Upper lobe of left lung (tissue), 6 donors: Measurements from ENCODE around the gene ENGASE. TPM values are rescaled to one million over a fixed set of nuclear protein-coding genes. Genes with fewer than 3 reads are reported as not detected.

Source experiments
- ATAC-seq, 2 donors: fragments of 200-7000 bp; cut with Tn5 transposase; one replicate each; pipeline ENCODE4 v1.9.1; 2022; ENCODE audit warnings: mild to moderate bottlenecking in 2 of 2, moderate library complexity in 2 of 2; ENCODE audit not compliant: low FRiP score in 2 of 2
- DNase-seq, 2 donors: peaks; one replicate each; pipeline ENCODE4 v3.0.0-alpha.2; 2019 to 2020
- H3K27ac ChIP-seq, 4 donors: fragments of 200-600 bp; sonication (generic); one replicate each; pipeline ENCODE4 v1.5.1; 2016 to 2019
- H3K27me3 ChIP-seq, 4 donors: fragments of 200-600 bp; sonication (generic); one replicate each; pipeline ENCODE4 v1.5.1; 2017 to 2019
- H3K36me3 ChIP-seq, 4 donors: fragments of 200-600 bp; sonication (generic); one replicate each; pipeline ENCODE4 v1.5.1; 2016 to 2019
- H3K4me1 ChIP-seq, 4 donors: fragments of 200-600 bp; sonication (generic); one replicate each; pipeline ENCODE4 v1.5.1; 2018 to 2019
- H3K4me3 ChIP-seq, 4 donors: fragments of 200-600 bp; sonication (generic); one replicate each; pipeline ENCODE4 v1.5.1; 2017 to 2019; ENCODE audit warnings: mild to moderate bottlenecking in 2 of 4, moderate library complexity in 1 of 4
- H3K9me3 ChIP-seq, 4 donors: fragments of 200-600 bp; sonication (generic); one replicate each; pipeline ENCODE4 v1.5.1; 2018 to 2019
- EP300 ChIP-seq, 4 donors: sonication (generic); formaldehyde crosslinking; IDR thresholded peaks; one replicate each; pipeline ENCODE4 v1.5.1; 2017; ENCODE audit warnings: antibody characterized with exemption in 4 of 4, control low read depth in 2 of 4
- POLR2A ChIP-seq, 4 donors: fragments of 450-650 bp; IDR thresholded peaks; one replicate each; pipeline ENCODE4 v1.5.1; 2016 to 2017; ENCODE audit warnings: antibody characterized with exemption in 4 of 4, mild to moderate bottlenecking in 2 of 4
- POLR2AphosphoS5 ChIP-seq, 2 donors: sonication (generic); formaldehyde crosslinking; IDR thresholded peaks; one replicate each; pipeline ENCODE4 v1.5.1; 2017; ENCODE audit warnings: antibody characterized with exemption in 2 of 2
- WGBS, 2 donors: methylation state at CpG; one replicate each; pipeline ENCODE4 v1.1.5; 2017 to 2018; 5-methylcytosine and 5-hydroxymethylcytosine counted together
- total RNA-seq, 6 donors: library from RNA; depleted of rRNA in 4 of 6; stranded (reverse); fragments of >200 nt in 4 of 6; gene quantifications; one replicate each; pipeline versions ENCODE4 v1.1.0 to v1.2.1, GENCODE V29; 2016 to 2021
- TF ChIP-seq, protein P1 (sequence below), 6 experiments: fragments of 450-650 bp in 4 of 6; fragments of 200-600 bp in 2 of 6; sonication (generic) in 2 of 6; IDR thresholded peaks; one replicate each; pipeline ENCODE4 v1.5.1; 2016 to 2019; ENCODE audit warnings: antibody characterized with exemption in 6 of 6
- donor health status: DM: no; HTN: no; CAD: no; lungs with moderate emphysema.
- donor health status: DM: no; HTN: yes; CAD: no; lungs with severe emphysema.

Gene ENGASE
- total RNA-seq, 6 donors from 2014 or later, result 17.2 to 320 (median 55.9) TPM

GRCh38 chr17:79109584-79109983, 35.0 kb downstream of the ENGASE start:
- ATAC-seq, result no peak
- Histone ChIP-seq H3K27me3 (no peaks in the 10 kb centered on the region), H3K27ac (no peak overlapping the region), H3K36me3 (no peaks in the 10 kb centered on the region), H3K4me1 (peaks cover 0 to 7% (median 6%) of the 10 kb centered on the region in 4 donors), H3K9me3 (no peaks in the 10 kb centered on the region), H3K4me3 (no peak overlapping the region)
- DNase-seq, result no peak
- 44 to 50% methylated on average over 9 to 10 of the region's 10 CpGs for WGBS, 2 donors
- TF ChIP-seq EP300 (IDR thresholded peaks at IDR 0.05) (no peak), POLR2AphosphoS5 (IDR thresholded peaks at IDR 0.05) (no peak), POLR2A (IDR thresholded peaks at IDR 0.05) (no peak)
- TF ChIP-seq, protein P1, sequence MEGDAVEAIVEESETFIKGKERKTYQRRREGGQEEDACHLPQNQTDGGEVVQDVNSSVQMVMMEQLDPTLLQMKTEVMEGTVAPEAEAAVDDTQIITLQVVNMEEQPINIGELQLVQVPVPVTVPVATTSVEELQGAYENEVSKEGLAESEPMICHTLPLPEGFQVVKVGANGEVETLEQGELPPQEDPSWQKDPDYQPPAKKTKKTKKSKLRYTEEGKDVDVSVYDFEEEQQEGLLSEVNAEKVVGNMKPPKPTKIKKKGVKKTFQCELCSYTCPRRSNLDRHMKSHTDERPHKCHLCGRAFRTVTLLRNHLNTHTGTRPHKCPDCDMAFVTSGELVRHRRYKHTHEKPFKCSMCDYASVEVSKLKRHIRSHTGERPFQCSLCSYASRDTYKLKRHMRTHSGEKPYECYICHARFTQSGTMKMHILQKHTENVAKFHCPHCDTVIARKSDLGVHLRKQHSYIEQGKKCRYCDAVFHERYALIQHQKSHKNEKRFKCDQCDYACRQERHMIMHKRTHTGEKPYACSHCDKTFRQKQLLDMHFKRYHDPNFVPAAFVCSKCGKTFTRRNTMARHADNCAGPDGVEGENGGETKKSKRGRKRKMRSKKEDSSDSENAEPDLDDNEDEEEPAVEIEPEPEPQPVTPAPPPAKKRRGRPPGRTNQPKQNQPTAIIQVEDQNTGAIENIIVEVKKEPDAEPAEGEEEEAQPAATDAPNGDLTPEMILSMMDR (IDR thresholded peaks at IDR 0.05), result no peak

GRCh38 chr17:79111097-79111496, 36.5 kb downstream of the ENGASE start:
- no peaks in the 10 kb centered on the region for H3K27me3 ChIP-seq
- H3K9me3 ChIP-seq, result no peaks in the 10 kb centered on the region
- no peaks in the 10 kb centered on the region for H3K36me3 ChIP-seq
- DNase-seq (peak in 1 of 2 donors; percentile 29), ATAC-seq (no peak)
- peaks cover 7 to 20% (median 15%) of the 10 kb centered on the region in 4 donors for H3K4me1 ChIP-seq
- WGBS, 2 donors, result 87 to 96% methylated on average over 11 to 12 of the region's 12 CpGs
- no peak overlapping the region for H3K4me3 ChIP-seq
- no peak overlapping the region for H3K27ac ChIP-seq
- TF ChIP-seq, protein P1 (IDR thresholded peaks at IDR 0.05), result no peak
- TF ChIP-seq POLR2A (IDR thresholded peaks at IDR 0.05) (no peak), POLR2AphosphoS5 (IDR thresholded peaks at IDR 0.05) (no peak), EP300 (IDR thresholded peaks at IDR 0.05) (no peak)

DNA sequence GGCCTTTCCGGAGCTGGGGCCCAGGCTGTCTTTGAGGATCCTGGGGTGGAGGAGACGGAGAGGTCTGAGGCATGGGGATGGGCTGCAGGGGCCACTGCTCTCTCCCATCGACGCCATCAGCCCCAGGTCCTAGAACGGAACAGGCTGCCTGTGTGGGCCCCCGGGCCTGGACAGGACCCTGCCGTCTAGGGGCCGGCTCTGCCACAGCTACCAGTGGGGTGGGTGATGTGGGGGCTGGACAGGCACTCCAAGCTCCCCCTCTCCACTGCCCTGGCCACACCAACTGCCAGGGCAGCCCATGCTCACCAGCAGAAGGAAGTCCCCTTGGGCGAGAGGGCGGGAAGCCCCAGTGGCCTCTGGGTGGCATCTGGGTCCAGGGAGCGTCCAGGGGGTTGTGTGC, 37.8 kb downstream of the ENGASE start:
- 78 to 92% methylated on average over 7 to 8 of the region's 11 CpGs for WGBS, 2 donors
- H3K27me3 ChIP-seq, result no peaks in the 10 kb centered on the region

DNA sequence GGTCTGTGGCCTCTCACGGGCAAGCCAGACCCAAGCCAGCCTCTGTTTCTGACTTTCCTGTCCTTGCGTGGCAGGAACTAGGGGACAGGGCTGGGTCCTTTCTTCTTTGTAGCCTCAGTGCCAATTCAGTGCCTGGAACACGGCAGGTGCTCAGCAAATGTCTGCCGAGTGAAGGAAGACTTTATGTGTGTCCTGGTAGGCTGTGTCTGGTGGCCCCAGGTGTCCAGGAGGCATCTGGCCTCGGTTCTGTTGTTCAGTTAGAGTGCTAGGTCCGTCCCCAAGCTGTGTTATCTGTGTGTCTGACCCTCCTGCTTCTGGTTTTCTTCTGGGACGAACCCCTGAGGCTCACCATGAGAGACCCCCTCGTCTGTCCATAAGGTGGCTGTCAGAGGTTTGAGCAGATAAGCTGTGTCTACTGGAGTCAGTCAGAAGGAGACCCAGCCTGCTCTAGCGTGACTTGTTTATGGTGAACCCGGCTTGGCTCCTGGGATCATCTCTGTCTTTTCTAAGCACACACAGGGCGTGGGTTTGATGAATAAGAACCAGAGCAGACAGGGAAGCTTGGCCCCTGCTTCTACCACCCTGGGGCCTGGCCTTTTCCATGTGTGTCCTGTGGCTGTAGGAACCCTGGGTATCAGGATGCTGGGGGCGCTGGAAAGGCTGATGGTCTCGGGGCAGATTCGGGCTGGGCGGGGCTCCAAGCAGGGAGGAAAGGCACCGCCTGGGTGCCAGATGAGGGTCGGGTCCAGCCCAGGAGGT, 39.3 kb downstream of the ENGASE start:
- no peak for DNase-seq
- no peak for ATAC-seq
- WGBS, 2 donors, result 58 to 67% methylated on average over 1 to 17 of the region's 17 CpGs
- peak overlapping the region in 1 of 4 donors; percentile 7 for H3K27ac ChIP-seq
- TF ChIP-seq POLR2A (IDR thresholded peaks at IDR 0.05), result no peak
- H3K9me3 ChIP-seq, result no peaks in the 10 kb centered on the region
- no peaks in the 10 kb centered on the region for H3K36me3 ChIP-seq
- no peaks in the 10 kb centered on the region for H3K27me3 ChIP-seq
- H3K4me3 ChIP-seq, result peak overlapping the region in 1 of 4 donors; percentile 6
- peaks cover 7 to 20% (median 15%) of the 10 kb centered on the region in 4 donors for H3K4me1 ChIP-seq

More for the DNA sequence above, 37.8 kb downstream of the ENGASE start:
- Histone ChIP-seq H3K27ac (no peak overlapping the region), H3K4me1 (peaks cover 7 to 20% (median 15%) of the 10 kb centered on the region in 4 donors), H3K36me3 (no peaks in the 10 kb centered on the region), H3K9me3 (no peaks in the 10 kb centered on the region), H3K4me3 (no peak overlapping the region)
- DNase-seq (peak in 1 of 2 donors; percentile 70), ATAC-seq (no peak)
- no peak for TF ChIP-seq EP300 (IDR thresholded peaks at IDR 0.05)

DNA sequence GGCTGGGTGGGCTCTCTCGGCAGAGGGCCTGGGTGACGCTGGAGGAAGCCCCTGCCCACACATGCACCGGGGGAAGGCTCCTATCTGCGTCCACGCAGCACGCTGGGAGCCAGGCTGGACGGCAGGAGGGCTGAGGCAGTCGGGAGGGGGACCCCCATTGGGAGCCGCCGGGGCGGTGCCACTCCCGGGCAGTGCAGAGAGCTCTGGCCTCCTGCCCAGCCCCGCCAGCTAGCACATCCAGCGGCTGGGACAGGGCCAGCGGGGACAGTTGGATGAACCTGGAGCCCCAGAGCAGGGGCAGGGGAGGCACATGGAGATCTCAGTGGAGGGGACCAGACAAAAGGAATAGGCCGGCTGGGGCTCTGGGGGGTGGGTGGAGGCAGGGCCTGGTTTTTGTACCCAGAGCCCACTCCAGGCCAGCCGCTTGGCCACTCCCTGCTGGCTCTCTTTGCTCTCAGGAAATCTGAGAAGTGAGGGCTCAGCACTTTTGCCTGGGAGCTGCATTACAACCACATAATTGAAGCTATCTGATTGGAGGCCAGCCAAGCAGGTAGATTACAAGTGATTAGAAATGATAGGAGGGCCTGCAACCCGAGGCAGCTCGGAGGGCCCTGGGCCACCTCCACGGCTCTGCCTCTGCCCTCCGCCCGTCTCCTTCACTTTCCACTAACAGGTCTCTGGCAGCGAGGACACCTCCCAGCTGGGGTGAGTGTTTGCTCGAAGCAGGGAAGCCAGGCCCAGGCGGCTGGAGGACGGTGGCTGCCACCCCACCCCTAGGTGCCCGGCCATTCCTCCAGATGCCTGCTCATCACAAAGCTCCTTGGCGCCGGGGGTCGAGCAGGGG, 40.1 kb downstream of the ENGASE start:
- WGBS, 2 donors, result 32 to 50% methylated on average over 14 to 28 of the region's 30 CpGs
- TF ChIP-seq POLR2A (IDR thresholded peaks at IDR 0.05) (no peak), EP300 (IDR thresholded peaks at IDR 0.05) (no peak), POLR2AphosphoS5 (IDR thresholded peaks at IDR 0.05) (no peak)
- TF ChIP-seq, protein P1 (IDR thresholded peaks at IDR 0.05), result no peak
- no peaks in the 10 kb centered on the region for H3K36me3 ChIP-seq
- no peaks in the 10 kb centered on the region for H3K27me3 ChIP-seq
- H3K27ac ChIP-seq, result peak overlapping the region in 2 of 4 donors; percentile 49 to 70
- H3K9me3 ChIP-seq, result no peaks in the 10 kb centered on the region
- peak; percentile 81 to 83 for DNase-seq
- peaks cover 7 to 20% (median 15%) of the 10 kb centered on the region in 4 donors for H3K4me1 ChIP-seq
- ATAC-seq, result peak; percentile 44 to 52
- peak overlapping the region in 1 of 4 donors; percentile 6 for H3K4me3 ChIP-seq
